Endothelial cell of umbilical vein (primary cell): ENCODE measurements around the gene LGR6. TPM values are rescaled to one million over a fixed set of nuclear protein-coding genes. Genes with fewer than 3 reads are reported as not detected.

ENCODE experiments used
- BruUV-seq: library from RNA; stranded (reverse); fragments of 400-500 nt; replicated peaks from 2 replicates; lab custom pipeline; 2021; lab: Mats Ljungman, UMichigan
- CTCF ChIA-PET: fragments of 300-600, 350-600 bp; sonication (Branson Sonifier 250); formaldehyde crosslinking; loops from one replicate; lab custom pipeline; 2021; ENCODE audit warnings: antibody characterized with exemption, inconsistent platforms; lab: Charles Lee
- POLR2A ChIA-PET: fragments of 300-600, 350-600 bp; sonication (Branson Sonifier 250); formaldehyde crosslinking; loops from one replicate; lab custom pipeline; 2021; ENCODE audit warnings: antibody characterized with exemption, inconsistent platforms; lab: Charles Lee
- DNase-seq: peaks from one replicate; pipeline ENCODE4 v3.0.0-alpha.2; 2011; ENCODE audit warnings: low read depth, low spot score
- FAIRE-seq: peaks from 2 replicates; lab custom pipeline; 2011; peaks lifted over from hg19 to GRCh38; lab: Jason Lieb, UNC
- H2AFZ ChIP-seq: 2 replicates; pipeline ENCODE4 v1.6.0; 2012; ENCODE audit warnings: low read depth, low read length, control low read depth, inconsistent platforms
- H3K27ac ChIP-seq: 2 replicates; pipeline ENCODE4 v1.5.1; 2011; ENCODE audit warnings: low read depth, mild to moderate bottlenecking, control low read depth, low read length, moderate library complexity; ENCODE audit not compliant: insufficient read depth
- H3K27me3 ChIP-seq, 2 experiments: 2 replicates each; pipeline versions ENCODE4 v1.6.0 to v1.6.1; 2011; ENCODE audit warnings: low read length in 2 of 2, mixed read lengths in 1 of 2; ENCODE audit not compliant: control insufficient read depth in 2 of 2, insufficient read depth in 2 of 2
- H3K36me3 ChIP-seq, 2 experiments: 2 replicates in 1 of 2; 3 replicates in 1 of 2; pipeline ENCODE4 v1.5.1; 2011; ENCODE audit warnings: low read length in 2 of 2, mild to moderate bottlenecking in 1 of 2, moderate library complexity in 1 of 2; ENCODE audit not compliant: control insufficient read depth in 2 of 2, insufficient read depth in 2 of 2; ENCODE audit errors: extremely low read depth in 1 of 2
- H3K4me1 ChIP-seq: 3 replicates; pipeline ENCODE4 v1.5.1; 2011; ENCODE audit warnings: mild to moderate bottlenecking, low read length; ENCODE audit not compliant: control insufficient read depth, insufficient read depth; ENCODE audit errors: extremely low read depth
- H3K4me2 ChIP-seq: 2 replicates; pipeline ENCODE4 v1.6.1; 2011; ENCODE audit warnings: low read length, control low read depth, mixed read lengths; ENCODE audit not compliant: insufficient read depth
- H3K4me3 ChIP-seq, 3 experiments: fragments of 200-600 bp in 1 of 3; sonication (generic), shearing (Covaris generic) in 1 of 3; replicated peaks in 1 of 3; 2 replicates each; pipeline ENCODE4 v1.5.1; 2011 to 2016; ENCODE audit warnings: control low read depth in 3 of 3, low read length in 3 of 3, mild to moderate bottlenecking in 2 of 3, inconsistent platforms in 1 of 3, low read depth in 1 of 3, moderate library complexity in 1 of 3; ENCODE audit not compliant: insufficient read depth in 1 of 3
- H3K79me2 ChIP-seq: 2 replicates; pipeline ENCODE4 v1.6.0; 2012; ENCODE audit warnings: low read length, inconsistent platforms; ENCODE audit not compliant: control insufficient read depth, insufficient read depth
- H3K9ac ChIP-seq: replicated peaks from 2 replicates; pipeline ENCODE3; 2011; ENCODE audit warnings: low read length, control low read depth; ENCODE audit not compliant: insufficient read depth; ENCODE audit errors: extremely low read depth
- H3K9me1 ChIP-seq: replicated peaks from 3 replicates; pipeline ENCODE4 v1.6.0; 2011; ENCODE audit warnings: mild to moderate bottlenecking, low read length; ENCODE audit not compliant: control insufficient read depth, insufficient read depth; ENCODE audit errors: extremely low read depth
- H3K9me3 ChIP-seq: replicated peaks from 2 replicates; pipeline ENCODE4 v1.5.1; 2012; ENCODE audit warnings: low read length, inconsistent platforms; ENCODE audit not compliant: control insufficient read depth, insufficient read depth
- H4K20me1 ChIP-seq: replicated peaks from 2 replicates; pipeline ENCODE3; 2011; ENCODE audit warnings: mild to moderate bottlenecking, low read length; ENCODE audit not compliant: control insufficient read depth, insufficient read depth; ENCODE audit errors: extremely low read depth
- CTCF ChIP-seq, 2 donors: IDR thresholded peaks; 1 replicate in 1 of 2; 2 replicates in 1 of 2; pipeline ENCODE4 v1.5.1; 2011; ENCODE audit warnings: low read length in 2 of 2, mild to moderate bottlenecking in 2 of 2, moderate library complexity in 2 of 2, control low read depth in 1 of 2, inconsistent platforms in 1 of 2, low read depth in 1 of 2; ENCODE audit not compliant: insufficient read depth in 1 of 2; ENCODE audit errors: extremely low read depth in 1 of 2
- EZH2 ChIP-seq: IDR thresholded peaks from 2 replicates; pipeline ENCODE4 v1.6.1; 2012; ENCODE audit warnings: borderline replicate concordance, low read depth, mild to moderate bottlenecking, moderate library complexity, low read length, inconsistent platforms; ENCODE audit not compliant: severe bottlenecking
- FOS ChIP-seq: IDR thresholded peaks from 2 replicates; pipeline ENCODE4 v1.6.1; 2011; ENCODE audit warnings: mild to moderate bottlenecking, low read length, moderate library complexity, borderline replicate concordance; ENCODE audit not compliant: insufficient read depth
- GATA2 ChIP-seq: IDR thresholded peaks from 2 replicates; pipeline ENCODE4 v1.7.0; 2011; ENCODE audit warnings: low read depth, mild to moderate bottlenecking, moderate library complexity, mixed read lengths, low read length; ENCODE audit not compliant: insufficient read length, insufficient read depth
- JUN ChIP-seq: IDR thresholded peaks from 2 replicates; pipeline ENCODE4 v1.6.1; 2011; ENCODE audit warnings: borderline replicate concordance, low read depth; ENCODE audit not compliant: insufficient read length, insufficient read depth
- MAX ChIP-seq: IDR thresholded peaks from 2 replicates; pipeline ENCODE4 v1.6.1; 2011; ENCODE audit not compliant: insufficient read depth, insufficient read length
- MYC ChIP-seq: IDR thresholded peaks from one replicate; pipeline ENCODE4 v1.6.1; 2011; ENCODE audit warnings: mild to moderate bottlenecking, low read depth, low read length
- POLR2A ChIP-seq: IDR thresholded peaks from 2 replicates; pipeline ENCODE4 v1.6.1; 2012; ENCODE audit warnings: low read depth, mild to moderate bottlenecking, control low read depth, low read length
- POLR2AphosphoS5 ChIP-seq: IDR thresholded peaks from 2 replicates; pipeline ENCODE4 v1.6.1; 2012; ENCODE audit warnings: low read depth, mild to moderate bottlenecking, control low read depth, low read length, moderate library complexity; ENCODE audit not compliant: insufficient read depth
- dilution Hi-C: fragments of 300-500 bp; cut with MboI; formaldehyde crosslinking; loops from one replicate; pipeline ENCODE4 v1.15.0; 2019; ENCODE audit warnings: low sequenced_read_pairs; ENCODE audit not compliant: extremely low pct_ligation_motif_present
- intact Hi-C: fragments of 100-400 bp; cut with micrococcal nuclease; formaldehyde crosslinking; loops from one replicate; pipeline ENCODE4 v1.10.0; 2022
- polyA plus RNA-seq, 4 experiments: library from polyadenylated mRNA; depleted of rRNA in 3 of 4; stranded (reverse) in 3 of 4; unstranded in 1 of 4; fragments of >200 nt; gene quantifications; 2 replicates each; pipeline versions ENCODE4 v1.2.1 to v1.2.3, GENCODE V29; 2011 to 2012; ENCODE audit warnings: missing spikeins in 1 of 4
- total RNA-seq: library from RNA; stranded (reverse); gene quantifications from 2 replicates; pipeline ENCODE4 v1.2.3, GENCODE V29; 2021

Gene LGR6
- total and polyA plus RNA-seq, 2 donors (not counting 3 experiments of a cell fraction or from before 2014, with no cell fraction given): not detected

DNA sequence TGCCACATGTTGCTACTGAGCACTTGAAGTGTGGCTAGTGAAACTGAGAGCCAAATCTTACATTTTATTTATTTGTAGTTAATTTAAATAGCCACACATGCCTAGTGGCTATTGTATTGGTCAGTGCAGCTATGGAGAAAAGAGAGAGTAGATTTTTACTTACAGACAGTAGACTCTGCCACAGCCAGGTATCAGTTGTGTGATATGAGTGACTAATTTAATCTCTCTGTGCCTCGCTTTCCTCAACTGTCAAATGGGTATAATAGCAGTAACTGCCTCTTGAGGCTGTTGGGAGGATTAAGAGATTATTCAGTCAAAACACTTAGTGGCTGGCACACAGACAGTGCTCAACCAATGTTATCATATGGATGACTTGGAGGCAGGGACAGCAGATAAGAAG lies 99.2 kb downstream of the LGR6 start:
- Histone ChIP-seq H3K4me2 (no peak overlapping the region), H3K4me3 (no peak overlapping the region), H3K36me3 (no peaks in the 10 kb centered on the region), H3K27ac (no peak overlapping the region), H3K9me3 (no peaks in the 10 kb centered on the region), H3K9me1 (no peaks in the 10 kb centered on the region), H3K4me1 (peaks cover 10% of the 10 kb centered on the region), H3K27me3 (no peaks in the 10 kb centered on the region), H3K79me2 (no peaks in the 10 kb centered on the region), H3K9ac (no peak overlapping the region), H2AFZ (no peak overlapping the region), H4K20me1 (no peaks in the 10 kb centered on the region)
- POLR2A ChIA-PET: no interaction called here
- DNase-seq (no peak), FAIRE-seq (no peak)
- BruUV-seq: no TSS peak
- intact Hi-C loops (no loop called here), dilution Hi-C loops (no loop called here)
- CTCF ChIA-PET: interaction anchor here (0.6 to 1.4 kb wide), 3 partner anchors 11 to 18 kb away, joined by 3 to 7 read pairs (median 4); no protein-coding TSS in a partner anchor
- no peak for TF ChIP-seq MYC
- TF ChIP-seq GATA2: no peak
- no peak for TF ChIP-seq POLR2A
- TF ChIP-seq POLR2AphosphoS5: no peak
- no peak for TF ChIP-seq EZH2
- TF ChIP-seq CTCF (IDR thresholded peaks at IDR 0.05; ENCODE audit: extremely low read depth in 1 of 2, insufficient read depth in 1 of 2, low read depth in 1 of 2, low read length in 2 of 2): no peak
- no peak for TF ChIP-seq MAX
- no peak for TF ChIP-seq JUN
- no peak for TF ChIP-seq FOS
